Measurements from ENCODE around the gene BEX3.
"Not testable (repeated sequence)": the region's sequence is repeated elsewhere in the genome, so short reads cannot be mapped to it uniquely, and the experiment has no call there.

- not testable (repeated sequence) for TF ChIP-seq CTCF (IDR thresholded peaks at IDR 0.05; ENCODE audit: low read length); EZH2 (IDR thresholded peaks at IDR 0.05; ENCODE audit: borderline replicate concordance, low read length)
Observed at GRCh38 chrX:103385283-103385830, 9.0 kb downstream of the BEX3 start.
